Inflammatory macrophage treated with lipopolysaccharide for 4 hours (primary cell): ENCODE data around the gene GP1BB.

Experiments
- DNase-seq: peaks from one replicate; pipeline ENCODE4 v3.0.0-alpha.2; 2020

GP1BB gene

DNA sequence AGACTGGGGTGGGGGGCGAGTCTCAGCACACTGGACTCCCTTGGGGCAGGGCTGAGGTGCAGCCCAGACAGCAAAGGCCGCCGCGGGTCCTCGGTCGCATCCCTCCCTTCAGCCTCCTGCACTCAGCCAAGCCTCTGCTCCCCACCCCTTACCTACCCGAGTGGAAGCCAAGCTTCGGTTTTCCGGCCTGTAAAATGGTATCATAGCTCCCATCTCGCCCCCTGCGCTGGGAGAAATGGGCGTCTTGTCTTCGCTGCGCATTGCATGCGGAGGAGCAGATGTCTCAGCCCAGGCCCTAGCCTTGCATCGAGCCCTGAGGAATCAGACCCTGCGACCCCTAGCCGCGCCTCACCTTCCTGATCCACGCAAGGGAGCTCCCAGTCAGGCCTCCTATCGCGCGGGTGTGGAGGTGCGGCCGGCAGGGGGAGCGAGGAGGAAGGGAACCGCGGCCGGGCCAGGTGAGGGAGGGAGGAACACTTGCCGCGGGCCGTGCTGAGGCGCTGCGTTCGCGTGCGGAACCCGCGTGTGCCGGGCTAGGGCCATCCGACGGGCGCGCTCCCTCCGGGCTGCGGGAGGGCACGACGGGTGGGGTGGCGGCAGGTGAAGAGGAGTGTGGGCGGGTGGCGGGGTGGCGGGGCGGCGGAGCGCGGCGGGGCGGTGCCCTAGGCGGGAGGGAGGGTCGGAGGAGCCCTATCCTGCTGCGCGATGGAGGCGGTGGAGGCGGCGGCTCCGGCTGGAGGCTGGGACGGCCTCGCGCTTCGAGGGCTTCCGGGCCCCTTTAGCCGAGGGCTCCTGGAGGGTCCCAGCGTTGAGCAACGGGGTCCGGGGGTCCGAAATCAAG lies 33.2 kb downstream of the GP1BB start:
- DNase-seq: no peak

DNA sequence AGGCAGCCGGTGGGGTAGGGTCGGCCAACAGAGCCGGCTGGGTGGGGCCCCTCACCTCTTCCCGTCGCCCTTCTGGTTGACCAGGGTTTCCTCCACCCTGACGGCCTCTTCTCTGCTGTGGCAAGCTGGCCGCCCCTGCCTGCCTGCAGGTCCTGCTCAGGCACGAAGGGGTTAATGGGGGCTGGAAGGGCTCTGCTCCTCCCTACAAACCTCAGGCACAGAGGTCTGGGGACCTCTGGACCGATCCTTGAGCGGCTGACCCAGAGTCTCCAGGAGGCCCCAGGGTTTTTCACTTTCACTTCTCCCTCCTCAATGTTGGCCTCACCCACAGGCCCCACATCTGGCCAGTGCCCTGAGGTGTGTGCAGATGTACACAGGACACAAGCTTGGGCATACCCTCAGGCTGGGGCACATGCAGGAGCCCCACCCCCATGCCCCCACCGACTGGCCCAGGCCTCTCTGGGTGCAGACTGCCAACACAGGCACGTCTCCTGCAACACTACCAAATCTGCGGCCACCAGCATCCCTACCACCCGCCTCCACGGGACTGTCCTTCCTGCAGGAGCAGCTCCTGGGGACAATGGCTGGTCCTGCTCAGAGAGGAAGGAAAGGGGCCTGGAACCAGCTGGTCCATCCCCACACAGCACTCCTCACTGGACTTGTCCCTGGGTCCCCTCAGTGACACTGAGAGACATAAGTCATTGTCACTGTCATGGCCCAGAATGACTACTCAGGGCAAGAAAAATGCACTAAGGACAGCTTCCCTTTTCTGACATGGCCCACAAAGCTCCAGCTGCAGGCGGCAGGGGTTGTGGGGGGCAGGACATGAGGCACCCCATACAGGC lies 34.0 kb downstream of the GP1BB start:
- peak; percentile 49 for DNase-seq

DNA sequence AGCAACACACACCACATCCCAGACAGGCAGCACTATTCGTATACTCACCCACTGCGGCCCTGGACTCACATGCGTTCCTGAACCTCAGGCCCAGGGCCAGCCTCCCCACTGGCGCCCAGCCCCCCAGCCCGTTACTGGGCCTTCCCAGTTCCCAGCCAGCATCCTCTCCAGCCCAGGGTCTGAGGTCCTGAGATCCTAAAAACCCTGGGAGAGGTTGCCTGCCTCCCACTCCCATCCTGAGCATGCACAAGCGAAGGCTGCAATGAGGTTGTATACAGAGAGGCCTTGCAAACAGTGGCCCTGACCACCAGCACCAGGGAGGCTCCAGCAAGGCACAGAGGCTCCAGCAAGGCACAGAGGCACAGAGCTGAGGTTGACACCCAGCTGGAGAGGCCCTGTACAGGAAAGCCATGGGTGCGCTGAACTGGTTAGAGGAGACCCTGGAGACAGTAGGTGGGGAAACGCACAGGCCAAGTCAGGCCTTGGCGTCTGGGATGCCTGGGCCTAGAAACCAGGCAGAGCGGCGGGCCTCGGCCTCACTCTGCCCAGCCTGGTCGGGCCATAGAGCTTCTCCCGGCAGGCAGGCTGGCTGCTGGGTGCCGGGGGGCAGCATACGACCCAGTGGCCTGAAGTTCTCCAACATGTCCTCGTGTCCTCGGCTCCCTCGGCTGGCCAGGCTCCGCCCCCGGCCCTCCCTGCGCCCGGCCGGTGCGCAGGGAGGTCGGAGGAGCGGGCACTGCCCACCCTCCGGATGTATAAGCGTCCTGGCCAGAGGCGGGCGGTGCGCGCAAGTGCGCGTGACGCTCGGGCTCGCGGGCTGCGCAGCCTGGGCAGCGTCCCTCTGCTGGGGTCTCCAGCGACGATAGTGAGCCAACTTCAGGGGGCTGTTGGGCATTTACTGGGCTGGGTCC lies 34.9 kb downstream of the GP1BB start:
- DNase-seq: no peak

- no peak for DNase-seq
These were observed 35.6 kb downstream of the GP1BB start for GRCh38 chr22:19758896-19759426.

- DNase-seq: no peak
These were observed 36.2 kb downstream of the GP1BB start for GRCh38 chr22:19759427-19760057.

DNA sequence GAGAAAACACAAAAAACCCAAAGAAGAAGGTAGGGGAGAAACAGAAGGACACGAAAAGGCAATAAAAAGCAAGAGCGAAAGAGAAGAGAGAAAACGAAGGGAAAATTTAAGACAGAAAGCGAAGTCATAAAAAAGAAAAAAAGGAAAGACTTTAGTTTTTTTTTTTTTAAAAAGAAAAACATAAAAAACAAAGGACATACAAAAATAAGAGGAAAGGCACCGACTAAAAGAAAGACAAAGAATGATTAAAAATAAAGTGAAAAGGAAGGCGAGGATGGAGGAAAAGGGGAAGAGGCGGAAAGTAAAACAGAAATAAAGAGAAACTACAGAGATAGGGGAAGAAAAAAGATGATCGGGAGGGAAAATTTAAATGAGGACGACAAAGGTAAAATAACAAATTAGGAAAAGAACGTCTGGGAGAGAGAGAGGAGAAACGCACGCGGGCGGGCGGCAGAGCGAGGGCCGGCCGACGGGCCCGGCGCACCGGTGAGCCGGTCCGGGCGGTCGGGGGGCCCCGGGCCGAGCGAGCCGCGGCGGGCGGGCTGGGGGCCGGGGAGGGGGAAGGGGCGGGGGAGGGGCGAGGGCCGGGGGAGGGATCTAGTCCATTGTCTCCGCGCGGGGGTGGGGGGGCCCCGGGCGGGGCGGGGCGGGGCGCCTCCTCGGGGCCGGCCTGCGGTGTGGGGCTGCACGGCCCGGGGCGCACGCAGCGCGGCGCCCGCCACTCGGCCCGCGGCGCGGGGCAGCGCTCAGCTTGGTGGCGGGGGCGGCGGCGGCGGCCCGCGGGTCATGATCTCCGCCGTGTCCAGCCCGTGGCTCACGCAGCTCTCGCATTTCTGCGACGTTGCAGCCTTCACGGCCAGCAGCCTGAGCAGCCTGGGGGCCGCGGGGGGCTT lies 37.0 kb downstream of the GP1BB start, which contains the start of gene TBX1:
Gene TBX1 (plus strand): TSS at position 721 of the 893 bp plus-strand sequence. CDS start 66 bp downstream, at position 787.
- no peak for DNase-seq

DNA sequence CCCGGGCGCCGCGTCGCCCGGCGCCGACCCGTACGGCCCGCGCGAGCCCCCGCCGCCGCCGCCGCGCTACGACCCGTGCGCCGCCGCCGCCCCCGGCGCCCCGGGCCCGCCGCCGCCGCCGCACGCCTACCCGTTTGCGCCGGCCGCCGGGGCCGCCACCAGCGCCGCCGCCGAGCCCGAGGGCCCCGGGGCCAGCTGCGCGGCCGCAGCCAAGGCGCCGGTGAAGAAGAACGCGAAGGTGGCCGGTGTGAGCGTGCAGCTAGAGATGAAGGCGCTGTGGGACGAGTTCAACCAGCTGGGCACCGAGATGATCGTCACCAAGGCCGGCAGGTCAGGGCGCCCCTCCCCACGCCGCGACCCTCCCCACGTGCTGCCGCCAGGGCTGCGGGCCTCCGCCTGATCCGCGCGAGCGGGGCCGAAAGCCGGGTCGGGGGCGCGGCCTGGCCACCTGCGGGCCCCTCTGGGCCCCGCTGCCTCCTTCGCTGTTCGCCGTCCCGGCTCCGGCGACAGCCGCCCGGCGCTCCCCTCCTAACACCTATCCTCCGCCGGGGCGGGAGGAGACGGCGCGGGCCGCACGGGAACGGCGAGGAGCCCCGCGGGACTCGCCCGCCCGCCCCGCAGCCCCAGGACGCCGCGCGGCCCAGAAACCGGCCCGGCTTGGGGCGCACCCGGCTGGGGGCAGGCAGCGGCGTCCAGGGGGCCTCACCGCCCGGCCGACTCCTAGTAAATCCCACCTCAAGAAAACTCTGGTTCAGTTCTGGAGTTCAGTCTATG lies 37.8 kb downstream of the GP1BB start:
- DNase-seq: no peak

GRCh38 chr22:19761725-19762567 lies 38.6 kb downstream of the GP1BB start:
- no peak for DNase-seq

- no peak for DNase-seq
These were observed 39.5 kb downstream of the GP1BB start for GRCh38 chr22:19762568-19763457.

DNA sequence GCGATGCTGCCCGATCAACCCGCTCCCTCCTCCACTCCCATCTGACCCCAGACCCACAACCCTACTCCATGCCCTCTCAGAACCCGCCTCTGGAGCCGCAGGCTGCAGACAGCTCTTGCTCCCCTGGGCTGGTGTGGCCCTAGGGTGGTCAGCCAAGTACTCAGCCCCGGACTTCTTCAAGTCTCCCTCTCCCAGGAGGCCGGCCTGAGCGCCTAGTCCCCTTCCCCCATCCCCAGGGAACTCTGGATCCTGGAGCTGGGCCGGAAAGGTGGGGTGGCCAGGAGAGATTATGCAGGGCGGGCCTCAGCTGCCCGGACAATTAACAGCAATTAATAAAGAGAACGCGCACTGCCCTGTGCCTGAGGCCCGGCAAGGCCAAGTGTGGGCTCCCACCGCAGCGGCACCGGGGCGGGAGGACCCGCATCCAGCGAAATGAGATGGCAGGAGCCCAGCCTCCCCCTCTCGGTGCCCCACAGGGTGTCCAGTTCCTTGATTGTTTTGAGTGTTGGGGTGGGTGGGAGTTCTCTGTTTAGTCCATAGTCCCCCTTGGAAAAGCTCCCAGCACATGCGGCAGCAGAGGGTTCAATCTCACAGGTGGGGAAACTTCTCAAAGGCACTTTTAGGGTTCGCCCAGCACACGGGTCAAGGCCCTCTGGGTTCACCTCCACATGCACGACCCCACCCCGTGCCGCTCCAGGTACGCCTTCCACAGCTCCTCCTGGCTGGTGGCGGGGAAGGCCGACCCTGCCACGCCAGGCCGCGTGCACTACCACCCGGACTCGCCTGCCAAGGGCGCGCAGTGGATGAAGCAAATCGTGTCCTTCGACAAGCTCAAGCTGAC lies 40.3 kb downstream of the GP1BB start:
- no peak for DNase-seq

- DNase-seq: no peak
These were observed 40.9 kb downstream of the GP1BB start for GRCh38 chr22:19764299-19764593.

DNA sequence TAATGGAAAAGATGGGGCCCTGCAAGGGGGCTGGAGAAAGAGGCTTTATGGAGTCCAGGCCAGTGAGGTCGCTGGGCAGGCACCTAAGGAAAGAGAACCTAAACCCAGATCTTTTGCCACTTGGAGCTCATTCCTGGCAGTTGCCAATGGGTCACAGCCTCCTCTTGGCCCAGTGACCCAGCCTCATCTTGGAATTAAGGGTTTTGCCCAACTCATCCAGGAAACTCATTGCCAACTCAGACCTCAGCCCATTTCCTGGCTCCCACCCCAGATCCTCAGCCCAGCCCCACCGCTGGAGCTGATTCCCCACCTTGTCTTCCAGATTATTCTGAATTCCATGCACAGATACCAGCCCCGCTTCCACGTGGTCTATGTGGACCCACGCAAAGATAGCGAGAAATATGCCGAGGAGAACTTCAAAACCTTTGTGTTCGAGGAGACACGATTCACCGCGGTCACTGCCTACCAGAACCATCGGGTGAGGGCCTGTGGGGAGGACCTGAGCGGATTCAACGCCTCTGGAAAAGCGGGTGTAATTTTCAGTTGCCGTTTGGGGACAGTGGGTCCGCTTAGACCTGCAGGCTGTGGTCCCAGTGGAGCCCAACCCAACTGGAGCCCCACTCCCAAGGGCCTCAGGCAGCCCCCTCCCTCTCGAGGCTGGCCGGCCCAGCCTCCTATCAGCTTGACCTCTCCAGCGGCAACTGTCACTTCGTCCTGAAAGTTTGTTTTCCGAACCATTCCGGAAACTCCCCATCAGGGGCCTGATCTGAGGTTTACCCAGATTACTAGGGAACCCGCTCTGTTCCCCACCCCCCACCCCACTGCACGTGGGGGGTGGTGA lies 41.5 kb downstream of the GP1BB start:
- no peak for DNase-seq

DNA sequence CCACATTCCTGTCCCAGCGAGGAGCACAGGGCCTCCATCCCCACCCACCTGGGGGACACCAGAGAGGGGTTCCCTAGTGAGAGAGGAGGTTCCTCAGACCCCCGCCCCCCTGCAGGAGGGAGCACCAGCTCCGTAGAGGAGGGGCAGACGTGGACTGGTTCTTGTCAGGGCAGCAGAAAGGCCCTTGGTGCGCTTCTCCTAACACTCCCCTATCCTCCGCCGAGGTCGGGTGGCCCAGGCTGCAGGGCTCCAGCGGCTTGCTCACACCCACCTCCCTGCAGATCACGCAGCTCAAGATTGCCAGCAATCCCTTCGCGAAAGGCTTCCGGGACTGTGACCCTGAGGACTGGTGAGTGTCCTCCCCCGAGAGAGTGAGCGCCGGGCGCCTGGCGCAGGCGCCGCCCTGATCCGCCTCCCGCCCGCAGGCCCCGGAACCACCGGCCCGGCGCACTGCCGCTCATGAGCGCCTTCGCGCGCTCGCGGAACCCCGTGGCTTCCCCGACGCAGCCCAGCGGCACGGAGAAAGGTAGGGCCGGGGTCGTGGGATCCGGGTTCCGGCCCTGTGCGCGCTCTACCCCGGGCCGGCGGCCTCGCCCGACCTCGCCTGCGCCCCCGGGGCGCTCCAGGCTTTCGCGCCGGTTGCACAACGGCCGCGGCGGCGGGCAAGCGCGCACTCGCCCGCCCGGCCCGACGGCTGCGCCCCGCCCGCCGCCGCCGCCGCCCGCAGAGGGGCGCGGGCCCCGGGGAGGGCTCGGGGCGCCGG lies 42.3 kb downstream of the GP1BB start:
- DNase-seq: peak; percentile 65

GRCh38 chr22:19766240-19766510 lies 42.8 kb downstream of the GP1BB start:
- DNase-seq: no peak

- peak; percentile 84 for DNase-seq
These were observed 43.4 kb downstream of the GP1BB start for GRCh38 chr22:19766511-19767426.
